Measurements from ENCODE around the gene ATPAF2.

ATPAF2 gene

GRCh38 chr17:17979778-17980177, 59.2 kb downstream of the ATPAF2 start:
- H3K79me2 ChIP-seq (ENCODE audit: insufficient read depth, low read length): no peaks in the 10 kb centered on the region

GRCh38 chr17:17978481-17979424, 60.2 kb downstream of the ATPAF2 start:
- H3K27me3 ChIP-seq (ENCODE audit: insufficient read depth, low read length): no peaks in the 10 kb centered on the region; the same call in 1 of the 2 replicates
- H3K79me2 ChIP-seq (ENCODE audit: insufficient read depth, low read length): no peaks in the 10 kb centered on the region
- no peaks in the 10 kb centered on the region for H3K9me2 ChIP-seq (ENCODE audit: low read depth, low read length)
- no peaks in the 10 kb centered on the region for H3K36me3 ChIP-seq (ENCODE audit: insufficient read depth, low read length)
- H3K9ac ChIP-seq (ENCODE audit: low read length): no peak overlapping the region
- H3K4me3 ChIP-seq (ENCODE audit: low read depth, low read length, poor library complexity, severe bottlenecking): no peak overlapping the region
- H4K20me1 ChIP-seq (ENCODE audit: insufficient read depth, low read length): no peaks in the 10 kb centered on the region
- no peaks in the 10 kb centered on the region for H3K4me1 ChIP-seq (ENCODE audit: insufficient read depth, low read length, severe bottlenecking)
- no peaks in the 10 kb centered on the region for H3K9me3 ChIP-seq (ENCODE audit: low read length)
- H2AFZ ChIP-seq (ENCODE audit: low read length): no peak overlapping the region
- TF ChIP-seq EZH2 (IDR thresholded peaks at IDR 0.05; ENCODE audit: borderline replicate concordance, low read length) (no peak), CTCF (IDR thresholded peaks at IDR 0.05; ENCODE audit: low read length) (no peak)
- no peak overlapping the region for H3K4me2 ChIP-seq (ENCODE audit: low read length)
- H3F3A ChIP-seq (ENCODE audit: insufficient read depth, low read length): no peaks in the 10 kb centered on the region
- no peak overlapping the region for H3K27ac ChIP-seq (ENCODE audit: low read depth, low read length, poor library complexity, severe bottlenecking)

More at GRCh38 chr17:17979778-17980177, 59.2 kb downstream of the ATPAF2 start:
- no peaks in the 10 kb centered on the region for H4K20me1 ChIP-seq (ENCODE audit: insufficient read depth, low read length)
- H3K27ac ChIP-seq (ENCODE audit: low read depth, low read length, poor library complexity, severe bottlenecking): no peak overlapping the region
- no peak overlapping the region for H3K9ac ChIP-seq (ENCODE audit: low read length)
- no peak overlapping the region for H2AFZ ChIP-seq (ENCODE audit: low read length)
- no peaks in the 10 kb centered on the region for H3K4me1 ChIP-seq (ENCODE audit: insufficient read depth, low read length, severe bottlenecking)
- no peaks in the 10 kb centered on the region for H3K36me3 ChIP-seq (ENCODE audit: insufficient read depth, low read length)
- H3F3A ChIP-seq (ENCODE audit: insufficient read depth, low read length): no peaks in the 10 kb centered on the region
- H3K27me3 ChIP-seq (ENCODE audit: insufficient read depth, low read length): no peaks in the 10 kb centered on the region; the same call in 1 of the 2 replicates
- TF ChIP-seq CTCF (IDR thresholded peaks at IDR 0.05; ENCODE audit: low read length): no peak
- TF ChIP-seq EZH2 (IDR thresholded peaks at IDR 0.05; ENCODE audit: borderline replicate concordance, low read length): no peak
- no peaks in the 10 kb centered on the region for H3K9me3 ChIP-seq (ENCODE audit: low read length)
- no peak overlapping the region for H3K4me3 ChIP-seq (ENCODE audit: low read depth, low read length, poor library complexity, severe bottlenecking)
- no peaks in the 10 kb centered on the region for H3K9me2 ChIP-seq (ENCODE audit: low read depth, low read length)
- no peak overlapping the region for H3K4me2 ChIP-seq (ENCODE audit: low read length)

GRCh38 chr17:17976931-17977570, 61.9 kb downstream of the ATPAF2 start:
- Histone ChIP-seq H3K27me3 (ENCODE audit: insufficient read depth, low read length) (no peaks in the 10 kb centered on the region; the same call in 1 of the 2 replicates), H3K27ac (ENCODE audit: low read depth, low read length, poor library complexity, severe bottlenecking) (no peak overlapping the region), H3K4me1 (ENCODE audit: insufficient read depth, low read length, severe bottlenecking) (peaks cover 5% of the 10 kb centered on the region), H2AFZ (ENCODE audit: low read length) (no peak overlapping the region), H3F3A (ENCODE audit: insufficient read depth, low read length) (no peaks in the 10 kb centered on the region), H3K9ac (ENCODE audit: low read length) (no peak overlapping the region), H3K79me2 (ENCODE audit: insufficient read depth, low read length) (no peaks in the 10 kb centered on the region), H3K4me3 (ENCODE audit: low read depth, low read length, poor library complexity, severe bottlenecking) (no peak overlapping the region), H3K36me3 (ENCODE audit: insufficient read depth, low read length) (no peaks in the 10 kb centered on the region), H4K20me1 (ENCODE audit: insufficient read depth, low read length) (no peaks in the 10 kb centered on the region), H3K9me2 (ENCODE audit: low read depth, low read length) (no peaks in the 10 kb centered on the region), H3K4me2 (ENCODE audit: low read length) (no peak overlapping the region), H3K9me3 (ENCODE audit: low read length) (no peaks in the 10 kb centered on the region)
- TF ChIP-seq EZH2 (IDR thresholded peaks at IDR 0.05; ENCODE audit: borderline replicate concordance, low read length) (no peak), CTCF (IDR thresholded peaks at IDR 0.05; ENCODE audit: low read length) (no peak)

Data from OCI-LY1 (cell line).